ENCODE results near the gene BCAS3. TPM values are rescaled to one million over a fixed set of nuclear protein-coding genes. Genes with fewer than 3 reads are reported as not detected.

BCAS3 gene
- total RNA-seq, 2 donors from 2014 or later: 12.0 to 15.6 TPM

DNA sequence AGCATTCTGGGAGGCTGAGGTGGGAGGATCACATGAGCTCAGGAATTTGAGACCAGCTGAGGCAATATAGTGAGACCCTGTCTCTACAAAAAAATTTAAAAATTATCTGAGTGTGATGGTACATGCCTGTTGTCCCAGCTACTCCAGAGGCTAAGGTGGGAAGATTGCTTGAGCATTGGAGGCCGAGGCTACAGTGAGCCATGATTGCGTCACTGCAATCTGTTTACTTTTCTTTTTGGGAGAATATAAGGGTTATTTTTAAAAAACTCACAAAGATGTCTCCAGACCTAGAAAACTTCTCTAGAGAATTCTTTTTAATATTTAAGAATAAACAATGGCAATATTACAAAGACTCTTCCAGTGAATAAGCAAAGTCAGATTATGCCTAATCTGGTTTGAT, 226.9 kb downstream of the BCAS3 start:
- DNase-seq (ENCODE audit: low spot score): no peak
- no peaks in the 10 kb centered on the region for H3K9me3 ChIP-seq
- TF ChIP-seq, protein P1, sequence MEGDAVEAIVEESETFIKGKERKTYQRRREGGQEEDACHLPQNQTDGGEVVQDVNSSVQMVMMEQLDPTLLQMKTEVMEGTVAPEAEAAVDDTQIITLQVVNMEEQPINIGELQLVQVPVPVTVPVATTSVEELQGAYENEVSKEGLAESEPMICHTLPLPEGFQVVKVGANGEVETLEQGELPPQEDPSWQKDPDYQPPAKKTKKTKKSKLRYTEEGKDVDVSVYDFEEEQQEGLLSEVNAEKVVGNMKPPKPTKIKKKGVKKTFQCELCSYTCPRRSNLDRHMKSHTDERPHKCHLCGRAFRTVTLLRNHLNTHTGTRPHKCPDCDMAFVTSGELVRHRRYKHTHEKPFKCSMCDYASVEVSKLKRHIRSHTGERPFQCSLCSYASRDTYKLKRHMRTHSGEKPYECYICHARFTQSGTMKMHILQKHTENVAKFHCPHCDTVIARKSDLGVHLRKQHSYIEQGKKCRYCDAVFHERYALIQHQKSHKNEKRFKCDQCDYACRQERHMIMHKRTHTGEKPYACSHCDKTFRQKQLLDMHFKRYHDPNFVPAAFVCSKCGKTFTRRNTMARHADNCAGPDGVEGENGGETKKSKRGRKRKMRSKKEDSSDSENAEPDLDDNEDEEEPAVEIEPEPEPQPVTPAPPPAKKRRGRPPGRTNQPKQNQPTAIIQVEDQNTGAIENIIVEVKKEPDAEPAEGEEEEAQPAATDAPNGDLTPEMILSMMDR (IDR thresholded peaks at IDR 0.05): no peak

DNA sequence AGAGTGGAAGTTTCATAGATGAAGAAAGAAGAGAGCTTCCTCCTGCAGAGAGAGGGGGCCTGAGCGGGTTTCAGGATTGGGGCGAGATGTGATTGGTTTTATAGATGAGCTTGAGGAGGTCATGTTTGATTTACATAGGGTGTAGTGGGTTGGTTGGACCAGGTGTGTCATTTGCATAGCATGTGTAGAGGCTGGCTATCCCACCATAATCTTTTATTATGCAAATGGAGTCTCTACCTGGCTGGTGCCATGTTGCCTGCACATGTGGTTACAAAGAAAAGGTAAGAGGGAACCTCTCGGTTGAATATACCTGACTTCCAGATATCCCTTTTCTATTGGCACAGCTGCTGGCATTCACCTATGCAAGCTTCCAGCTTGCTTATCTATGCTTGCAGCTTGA, 228.1 kb downstream of the BCAS3 start:
- Histone ChIP-seq H3K4me1 (no peaks in the 10 kb centered on the region), H3K36me3 (no peaks in the 10 kb centered on the region), H3K27ac (no peak overlapping the region), H3K9me3 (no peaks in the 10 kb centered on the region), H3K4me3 (no peak overlapping the region), H3K27me3 (no peaks in the 10 kb centered on the region)
- DNase-seq (ENCODE audit: low spot score): no peak
- TF ChIP-seq, protein P1 (IDR thresholded peaks at IDR 0.05): no peak

More for the DNA sequence above, 226.9 kb downstream of the BCAS3 start:
- Histone ChIP-seq H3K27ac (no peak overlapping the region), H3K4me1 (no peaks in the 10 kb centered on the region), H3K4me3 (no peak overlapping the region), H3K36me3 (no peaks in the 10 kb centered on the region), H3K27me3 (no peaks in the 10 kb centered on the region)

DNA sequence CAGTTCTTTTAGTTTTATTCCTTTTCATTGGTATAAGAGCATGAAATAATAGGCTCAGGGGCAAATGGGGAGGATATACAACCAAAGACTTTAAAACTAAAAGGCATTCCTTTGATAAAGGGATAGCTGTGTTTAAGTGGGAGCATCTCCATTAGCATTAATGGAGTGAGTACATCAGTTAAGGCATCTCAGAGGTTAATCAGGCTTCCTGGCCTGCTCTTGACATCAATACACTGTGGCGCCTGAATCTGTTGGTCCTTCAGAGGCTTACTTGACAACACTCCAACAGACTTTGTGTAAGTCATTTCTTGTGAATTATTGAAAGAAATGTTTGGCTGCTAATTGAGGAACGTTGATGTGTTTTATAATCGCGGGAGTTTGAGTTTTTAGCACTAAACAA, 230.7 kb downstream of the BCAS3 start:
- no peak for DNase-seq (ENCODE audit: low spot score)
- Histone ChIP-seq H3K36me3 (no peaks in the 10 kb centered on the region), H3K9me3 (no peaks in the 10 kb centered on the region), H3K27ac (no peak overlapping the region), H3K27me3 (no peaks in the 10 kb centered on the region), H3K4me3 (no peak overlapping the region), H3K4me1 (no peaks in the 10 kb centered on the region)
- TF ChIP-seq, protein P1 (IDR thresholded peaks at IDR 0.05): no peak

DNA sequence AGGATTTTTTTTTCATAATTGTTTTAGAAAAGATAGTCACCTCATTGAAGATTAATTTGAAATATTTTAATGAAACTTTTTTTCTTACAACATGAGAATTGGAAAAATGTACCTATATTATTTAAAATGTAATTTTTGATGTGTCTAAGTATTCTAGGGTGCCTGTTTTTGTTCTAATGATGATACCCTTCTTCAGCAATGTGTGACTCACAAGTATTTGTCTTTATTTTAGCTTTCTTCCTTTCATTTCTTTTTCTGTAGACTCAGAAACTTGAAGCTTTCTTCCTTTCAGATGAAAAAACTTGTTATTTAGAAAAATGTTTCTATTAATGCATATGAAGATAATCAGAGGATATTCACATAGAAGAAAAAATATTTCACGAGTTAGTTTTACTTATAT, 231.8 kb downstream of the BCAS3 start:
- H3K27me3 ChIP-seq: no peaks in the 10 kb centered on the region
- TF ChIP-seq, protein P1 (IDR thresholded peaks at IDR 0.05): no peak
- H3K9me3 ChIP-seq: no peaks in the 10 kb centered on the region
- no peaks in the 10 kb centered on the region for H3K36me3 ChIP-seq
- no peak overlapping the region for H3K4me3 ChIP-seq
- DNase-seq (ENCODE audit: low spot score): no peak
- no peaks in the 10 kb centered on the region for H3K4me1 ChIP-seq
- H3K27ac ChIP-seq: no peak overlapping the region

DNA sequence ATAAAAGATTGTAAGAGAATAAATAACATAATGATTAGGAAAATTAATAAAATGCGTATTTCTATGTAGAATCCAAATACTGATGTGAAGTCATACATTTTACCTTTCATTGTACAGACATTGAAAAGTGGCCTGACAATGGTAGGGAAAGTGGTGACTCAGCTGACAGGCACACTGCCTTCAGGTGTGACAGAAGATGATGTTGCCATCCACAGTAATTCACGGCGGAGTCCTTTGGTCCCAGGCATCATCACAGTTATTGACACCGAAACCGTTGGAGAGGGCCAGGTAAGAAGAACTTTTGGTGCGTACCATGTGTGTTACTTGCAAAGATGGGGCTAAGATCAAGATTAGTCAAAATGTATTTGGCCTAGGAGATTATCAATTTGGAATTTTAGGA, 232.8 kb downstream of the BCAS3 start:
- H3K27ac ChIP-seq: no peak overlapping the region
- no peaks in the 10 kb centered on the region for H3K4me1 ChIP-seq
- no peak overlapping the region for H3K4me3 ChIP-seq
- no peak for DNase-seq (ENCODE audit: low spot score)
- no peaks in the 10 kb centered on the region for H3K27me3 ChIP-seq
- H3K9me3 ChIP-seq: peaks cover 0 to 4% of the 10 kb centered on the region in 2 donors
- TF ChIP-seq, protein P1 (IDR thresholded peaks at IDR 0.05): no peak
- no peaks in the 10 kb centered on the region for H3K36me3 ChIP-seq

GRCh38 chr17:60914078-60914477, 236.4 kb downstream of the BCAS3 start:
- Histone ChIP-seq H3K27me3 (no peaks in the 10 kb centered on the region), H3K4me3 (no peak overlapping the region), H3K27ac (no peak overlapping the region), H3K4me1 (no peaks in the 10 kb centered on the region), H3K36me3 (no peaks in the 10 kb centered on the region), H3K9me3 (peaks cover 0 to 17% of the 10 kb centered on the region in 2 donors)
- TF ChIP-seq, protein P1 (IDR thresholded peaks at IDR 0.05): no peak
- no peak for DNase-seq (ENCODE audit: low spot score)
